ENCODE results near the gene ARHGAP6.

GRCh38 chrX:11401966-11402365 lies 263.8 kb downstream of the ARHGAP6 start:
- TF ChIP-seq CTCF (IDR thresholded peaks at IDR 0.05; ENCODE audit: low read length), result no peak
- TF ChIP-seq EZH2 (optimal IDR thresholded peaks at IDR 0.05; ENCODE audit: low read depth, low read length), result no peak
- TF ChIP-seq EZH2phosphoT487 (IDR thresholded peaks at IDR 0.05; ENCODE audit: low read length), result no peak
